Superior temporal gyrus (tissue), 1 donor: Measurements from ENCODE around the gene TTC31.
"Not testable (repeated sequence)": the region's sequence is repeated elsewhere in the genome, so short reads cannot be mapped to it uniquely, and the experiment has no call there.

Source experiments
- DNase-seq: peaks from one replicate; pipeline ENCODE4 v3.0.0-alpha.2; 2016; ENCODE audit errors: extremely low spot score

The TTC31 gene

DNA sequence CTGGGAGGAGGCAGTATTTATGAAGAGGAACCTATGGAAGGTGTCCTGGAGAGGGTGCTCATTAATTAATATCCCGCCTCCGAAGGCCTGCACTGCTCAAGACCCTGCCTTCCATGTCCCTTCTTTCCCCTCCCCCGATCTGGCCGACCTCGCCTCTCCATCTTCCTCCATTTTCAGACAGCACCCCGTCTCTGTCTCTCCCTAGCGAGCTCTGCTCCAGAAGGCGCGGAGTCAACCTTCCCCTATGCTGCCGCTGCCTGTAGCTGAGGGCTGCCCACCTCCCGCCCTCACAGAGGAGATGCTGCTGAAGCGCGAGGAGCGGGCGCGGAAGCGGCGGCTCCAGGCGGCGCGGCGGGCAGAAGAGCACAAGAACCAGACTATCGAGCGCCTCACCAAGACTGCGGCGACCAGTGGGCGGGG is 25.7 kb upstream of the TTC31 start:
- DNase-seq, result no peak

DNA sequence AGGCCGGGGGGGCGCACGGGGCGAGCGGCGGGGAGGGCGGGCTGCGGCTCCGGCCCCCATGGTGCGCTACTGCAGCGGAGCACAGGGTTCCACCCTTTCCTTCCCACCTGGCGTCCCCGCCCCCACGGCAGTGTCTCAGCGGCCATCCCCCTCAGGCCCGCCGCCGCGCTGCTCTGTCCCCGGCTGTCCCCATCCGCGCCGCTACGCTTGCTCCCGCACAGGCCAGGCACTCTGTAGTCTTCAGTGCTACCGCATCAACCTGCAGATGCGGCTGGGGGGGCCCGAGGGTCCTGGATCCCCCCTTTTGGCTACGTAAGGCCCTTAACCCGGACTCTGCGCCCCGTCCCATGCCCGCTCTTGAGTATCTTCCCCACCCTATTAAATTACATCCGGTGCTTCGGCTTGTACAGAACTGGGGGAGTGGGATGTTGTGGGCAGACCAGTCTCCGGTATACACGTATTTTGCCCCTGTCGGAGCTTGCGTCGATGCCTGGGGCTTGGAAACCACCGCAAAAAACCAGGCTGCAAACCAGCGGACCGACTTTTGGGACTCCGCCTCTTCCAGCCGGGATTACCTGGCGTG is 25.2 kb upstream of the TTC31 start:
- DNase-seq, result no peak

DNA sequence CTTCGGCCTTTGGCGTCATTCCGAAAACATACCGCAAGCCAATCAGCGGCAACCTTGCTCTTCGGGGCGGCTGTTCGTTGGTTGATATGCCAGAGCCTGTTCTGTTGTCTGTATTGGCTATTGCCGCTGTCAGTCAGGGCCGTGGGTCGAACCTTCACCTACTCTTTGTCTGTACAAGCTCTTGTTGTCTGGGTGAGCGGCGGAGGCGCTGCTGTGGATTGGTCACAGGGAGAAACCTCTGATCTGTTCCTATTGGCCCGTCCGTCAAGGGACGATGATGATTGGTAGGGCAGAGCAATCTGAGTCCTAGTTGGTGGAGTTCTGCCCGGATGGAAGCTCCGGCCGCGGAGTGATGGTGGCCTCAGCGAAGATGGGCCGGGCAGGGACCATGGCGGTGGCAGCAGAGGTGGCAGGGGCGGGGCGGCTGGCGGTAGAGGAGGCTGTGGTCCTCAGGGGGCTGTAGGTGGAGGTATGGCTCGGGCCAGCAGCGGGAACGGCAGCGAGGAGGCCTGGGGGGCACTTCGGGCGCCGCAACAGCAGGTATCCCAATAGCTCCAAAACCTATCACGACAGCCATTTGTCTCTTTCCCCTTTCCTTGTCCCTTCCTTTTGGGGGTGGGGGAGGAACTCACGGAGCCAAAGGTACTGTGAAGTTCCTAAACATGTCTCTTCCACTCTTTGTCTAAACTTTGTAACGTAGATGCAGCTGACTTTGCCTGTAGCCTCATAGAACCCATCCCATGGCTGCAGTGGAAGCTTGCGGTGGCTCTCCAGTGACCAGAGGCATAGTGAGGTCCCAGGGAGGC is 24.5 kb upstream of the TTC31 start, which contains the start of gene WBP1:
Gene WBP1 (plus strand): TSS at position 307 of the 806 bp plus-strand sequence. CDS start 165 bp downstream, at position 472.
- peak; percentile 100 for DNase-seq

DNA sequence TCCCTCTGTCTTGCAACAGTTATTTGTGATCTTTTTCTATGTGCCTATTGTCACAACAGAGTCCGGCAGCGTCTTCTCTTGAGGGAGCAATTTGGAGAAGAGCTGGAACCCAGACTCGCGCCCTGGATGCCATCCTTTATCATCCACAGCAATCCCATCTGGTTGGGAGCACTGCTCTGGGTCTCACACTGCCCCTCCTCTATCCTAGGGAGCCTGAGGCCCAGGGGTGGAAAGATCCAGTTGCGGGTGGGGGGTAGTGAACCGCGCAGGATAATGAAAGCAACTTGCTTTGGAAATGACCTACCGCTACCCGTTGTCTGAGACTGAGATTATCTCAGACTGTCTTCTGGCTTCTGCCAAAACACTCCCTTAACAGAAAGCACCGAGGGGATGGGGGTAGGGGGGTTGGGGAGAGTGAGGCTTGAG is 23.9 kb upstream of the TTC31 start:
- no peak for DNase-seq

DNA sequence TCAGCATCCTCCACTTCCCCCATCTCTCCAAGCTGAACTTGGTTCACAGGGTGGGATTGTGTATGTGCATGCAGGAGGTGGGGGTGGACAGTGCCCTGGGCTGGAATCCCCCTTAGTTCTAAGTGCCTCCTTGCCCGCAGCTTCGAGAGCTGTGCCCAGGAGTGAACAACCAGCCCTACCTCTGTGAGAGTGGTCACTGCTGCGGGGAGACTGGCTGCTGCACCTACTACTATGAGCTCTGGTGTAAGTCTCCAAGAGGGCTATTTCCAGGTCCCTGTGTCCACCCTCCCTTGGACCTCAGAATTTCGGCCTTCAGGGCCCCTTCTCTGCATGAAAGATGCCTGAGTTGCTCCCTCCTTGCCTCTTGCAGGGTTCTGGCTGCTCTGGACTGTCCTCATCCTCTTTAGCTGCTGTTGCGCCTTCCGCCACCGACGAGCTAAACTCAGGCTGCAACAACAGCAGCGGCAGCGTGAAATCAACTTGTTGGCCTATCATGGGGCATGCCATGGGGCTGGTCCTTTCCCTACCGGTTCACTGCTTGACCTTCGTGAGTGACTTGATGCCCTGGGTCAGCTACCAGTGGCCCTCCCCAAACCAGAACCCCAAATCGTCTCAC is 23.3 kb upstream of the TTC31 start:
- DNase-seq, result not testable (repeated sequence)

DNA sequence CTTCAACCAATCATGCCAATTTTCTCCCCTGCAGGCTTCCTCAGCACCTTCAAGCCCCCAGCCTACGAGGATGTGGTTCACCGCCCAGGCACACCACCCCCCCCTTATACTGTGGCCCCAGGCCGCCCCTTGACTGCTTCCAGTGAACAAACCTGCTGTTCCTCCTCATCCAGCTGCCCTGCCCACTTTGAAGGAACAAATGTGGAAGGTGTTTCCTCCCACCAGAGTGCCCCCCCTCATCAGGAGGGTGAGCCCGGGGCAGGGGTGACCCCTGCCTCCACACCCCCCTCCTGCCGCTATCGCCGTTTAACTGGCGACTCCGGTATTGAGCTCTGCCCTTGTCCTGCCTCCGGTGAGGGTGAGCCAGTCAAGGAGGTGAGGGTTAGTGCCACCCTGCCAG is 22.7 kb upstream of the TTC31 start:
- DNase-seq, result not testable (repeated sequence)

DNA sequence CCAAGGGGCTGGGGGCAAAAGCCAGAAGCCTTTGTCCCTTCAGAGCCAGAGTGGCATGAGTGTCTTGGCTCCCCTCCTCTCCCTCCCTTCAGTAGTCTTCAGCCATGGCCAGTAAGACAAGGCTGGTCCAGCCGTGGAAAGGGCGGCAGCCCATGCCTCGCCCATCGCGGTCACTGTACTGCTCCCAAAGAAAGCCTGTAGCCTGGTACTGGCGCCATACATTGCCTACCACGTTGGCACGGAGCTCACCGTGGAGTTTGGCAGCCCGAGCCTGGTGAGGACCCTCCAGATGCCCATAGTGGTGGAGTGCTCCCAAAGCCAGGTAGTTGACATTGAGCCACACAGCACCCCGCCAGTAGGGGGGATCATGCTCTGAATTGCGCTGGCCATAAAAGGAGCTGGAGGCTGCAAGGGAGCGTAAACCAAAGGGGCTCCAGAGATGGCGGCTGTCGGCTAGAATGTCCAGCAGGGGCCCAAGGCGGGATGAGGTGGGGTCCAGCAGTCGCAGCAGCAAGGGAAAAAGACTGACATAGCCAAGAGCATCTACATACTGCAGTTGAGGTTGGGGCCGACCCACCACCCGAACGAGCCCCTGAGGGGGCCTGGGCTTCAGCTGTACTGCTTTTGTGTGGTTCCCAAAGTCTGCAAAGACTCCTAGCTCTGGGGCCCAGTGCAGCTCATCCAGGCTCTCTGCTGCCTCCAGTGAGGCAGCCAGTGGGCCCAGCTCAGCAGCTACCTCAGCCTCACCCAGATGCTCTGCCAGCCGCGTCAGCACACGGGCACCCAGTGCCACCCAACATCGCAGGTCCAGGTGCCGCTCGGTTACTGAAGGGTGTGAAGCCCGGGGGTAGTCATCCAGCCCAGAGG is 21.5 kb upstream of the TTC31 start:
- no peak for DNase-seq

DNA sequence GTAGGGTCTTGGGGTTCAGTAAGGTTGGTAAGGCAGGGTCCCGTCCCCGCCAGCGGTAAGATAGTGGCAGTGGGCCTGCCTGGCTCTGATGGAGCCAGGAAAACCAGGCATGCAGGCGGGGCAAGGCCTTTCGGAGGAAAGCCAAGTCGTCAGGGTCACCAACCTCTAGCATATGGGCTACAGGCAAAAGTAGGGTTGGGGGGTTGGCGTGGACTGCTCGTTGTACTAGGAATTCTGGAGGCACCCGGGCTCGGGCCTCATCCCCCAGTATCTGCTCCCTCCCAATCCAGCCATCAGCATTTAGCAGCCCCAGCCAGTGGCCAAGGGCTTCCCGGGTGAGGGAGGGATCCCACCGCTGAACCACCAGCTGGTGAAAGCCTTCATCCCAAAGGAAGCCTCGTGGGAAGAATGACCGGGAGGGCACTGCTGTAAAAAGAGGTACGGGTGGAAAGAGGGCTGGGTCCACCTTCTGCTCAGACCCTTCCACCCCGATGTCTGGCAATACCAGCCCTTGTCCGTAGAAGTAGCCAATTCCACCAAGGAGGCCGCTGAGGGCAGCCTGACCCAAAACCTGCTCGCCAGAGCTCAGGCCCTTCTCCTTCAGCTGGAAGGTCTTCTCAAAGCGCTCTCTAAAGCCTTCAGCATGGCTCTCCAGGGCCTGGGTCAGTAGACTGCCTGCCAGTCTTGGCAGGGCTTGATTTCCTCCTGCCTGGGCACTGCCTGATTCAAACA is 20.7 kb upstream of the TTC31 start:
- no peak for DNase-seq

DNA sequence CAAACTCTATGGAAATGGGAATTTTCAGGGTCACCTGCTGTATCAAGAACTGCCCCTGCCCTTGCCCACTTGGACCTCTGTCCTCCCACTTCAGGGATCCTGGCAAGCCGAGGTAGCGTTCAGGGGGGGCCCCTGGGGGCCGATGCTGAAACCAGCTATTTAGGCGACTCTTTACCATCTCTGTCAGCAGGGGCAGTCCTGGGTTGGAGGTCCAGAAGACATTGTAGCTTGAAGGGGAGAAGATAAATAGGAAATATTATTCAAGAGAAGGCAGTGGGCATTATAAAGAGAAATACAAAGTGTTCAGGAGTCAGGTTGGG is 20.1 kb upstream of the TTC31 start:
- no peak for DNase-seq

DNA sequence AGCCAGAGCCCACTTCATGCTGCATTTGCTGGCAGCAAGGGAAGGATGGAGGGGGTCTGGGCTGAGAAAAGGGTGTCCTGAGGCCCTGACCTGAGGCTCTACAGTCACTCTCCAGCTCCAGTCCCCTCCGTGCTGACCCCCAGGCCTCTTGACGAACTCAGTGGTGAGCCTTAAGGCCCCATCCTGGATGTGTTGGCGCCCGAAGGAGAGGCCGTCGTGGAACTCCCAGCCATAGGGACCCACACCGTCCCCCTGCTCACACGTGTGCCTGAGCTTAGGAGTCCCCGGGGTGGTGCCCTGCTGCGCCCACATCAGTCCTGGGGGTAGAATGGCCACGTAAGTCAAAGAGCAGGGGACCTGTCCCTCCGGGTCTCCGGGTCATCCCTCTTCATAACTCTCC is 18.5 kb upstream of the TTC31 start:
- DNase-seq, result no peak

DNA sequence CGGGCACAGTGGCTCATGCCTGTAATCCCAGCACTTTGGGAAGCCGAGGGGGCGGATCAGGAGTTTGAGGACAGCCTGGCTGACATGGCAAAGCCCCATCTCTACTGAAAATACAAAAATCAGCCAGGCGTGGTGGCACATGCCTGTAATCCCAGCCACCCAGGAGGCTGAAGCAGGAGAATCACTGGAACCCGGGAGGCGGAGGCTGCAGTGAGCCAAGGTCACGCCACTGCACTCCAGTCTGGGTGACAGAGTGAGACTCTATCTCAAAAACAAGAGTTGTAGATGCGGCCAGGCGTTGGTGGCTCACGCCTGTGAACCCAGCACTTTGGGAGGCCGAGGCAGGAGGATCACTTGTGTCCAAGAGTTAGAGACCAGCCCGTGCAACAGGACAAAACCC is 12.1 kb upstream of the TTC31 start:
- not testable (repeated sequence) for DNase-seq

DNA sequence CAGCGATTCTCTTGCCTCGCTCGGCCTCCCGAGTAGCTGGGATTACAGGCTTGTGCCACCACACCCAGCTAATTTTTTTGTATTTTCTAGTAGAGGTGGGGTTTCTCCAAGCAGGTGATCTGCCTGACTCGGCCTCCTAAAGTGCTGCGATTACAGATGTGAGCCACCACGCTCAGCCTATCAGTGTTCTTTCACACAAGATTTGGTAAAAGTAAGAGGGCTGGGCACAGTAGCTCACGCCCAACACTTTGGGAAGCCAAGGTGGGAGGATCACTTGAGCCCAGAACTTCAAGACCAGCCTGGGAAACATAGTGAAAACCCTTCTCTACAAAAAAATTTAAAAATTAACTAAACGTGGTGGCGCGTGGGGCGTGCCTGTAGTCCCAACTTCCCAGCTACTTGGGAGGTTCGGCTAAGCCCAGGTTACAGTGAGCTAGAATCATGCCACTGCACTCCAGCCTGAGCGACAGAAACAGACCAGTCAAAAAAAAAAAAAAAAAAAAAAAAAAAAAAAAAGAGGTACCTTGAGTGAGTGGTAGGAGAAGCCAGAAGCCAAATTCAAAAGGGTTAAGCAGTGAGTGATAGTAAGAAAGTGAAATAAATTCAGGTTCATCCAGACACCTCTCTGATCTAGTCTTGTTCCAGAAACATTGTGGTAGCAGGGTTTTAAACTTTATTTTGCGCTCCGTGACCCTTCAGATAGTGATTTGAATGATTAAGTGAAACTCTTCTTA is 11.4 kb upstream of the TTC31 start:
- no peak for DNase-seq

DNA sequence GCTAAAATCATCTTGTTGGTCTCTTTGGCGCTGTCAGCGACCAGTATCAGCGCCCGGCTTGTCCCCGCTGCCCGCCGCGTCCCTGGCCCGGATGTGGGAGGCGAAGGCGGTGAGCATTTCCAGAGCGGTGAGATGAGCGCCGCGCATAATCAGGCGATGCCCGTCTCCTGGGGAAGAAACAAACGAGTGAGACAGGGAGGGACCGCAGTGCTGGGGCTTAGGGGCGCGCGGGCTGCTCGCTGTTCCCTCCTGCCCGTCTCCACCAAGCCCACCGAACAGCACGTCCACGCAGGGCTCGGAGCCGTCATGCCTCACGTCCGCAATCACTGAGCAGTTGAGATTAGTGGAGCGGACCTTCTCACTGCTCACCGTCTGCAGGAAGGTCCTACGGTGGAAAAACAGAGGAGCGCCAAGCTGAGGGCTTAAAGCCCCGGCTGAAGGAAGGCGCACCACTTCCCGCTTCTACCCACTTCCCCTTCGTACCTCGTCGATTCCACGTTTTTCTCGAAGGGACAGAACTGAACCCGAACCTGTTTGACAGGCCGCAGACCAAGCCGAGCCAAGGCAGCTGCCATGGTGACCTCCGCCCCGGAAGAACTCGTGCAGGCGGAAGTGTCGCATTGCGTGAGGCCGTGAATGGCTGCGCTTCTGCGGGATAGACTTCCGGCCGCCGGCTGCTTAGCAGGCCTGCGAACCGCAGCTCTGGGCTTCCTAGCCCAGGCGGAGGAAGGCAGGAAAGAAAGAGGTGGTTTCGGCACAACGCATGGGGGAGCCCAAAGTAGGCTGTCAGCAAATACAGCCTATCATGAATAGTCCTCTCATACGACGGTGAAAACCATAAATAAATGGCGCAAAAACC is 10.6 kb upstream of the TTC31 start, which contains the start of gene MRPL53:
Gene MRPL53 (minus strand): TSS at position 595 of the 859 bp plus-strand sequence. CDS start 20 bp downstream, at position 575.
- peak; percentile 98 for DNase-seq

DNA sequence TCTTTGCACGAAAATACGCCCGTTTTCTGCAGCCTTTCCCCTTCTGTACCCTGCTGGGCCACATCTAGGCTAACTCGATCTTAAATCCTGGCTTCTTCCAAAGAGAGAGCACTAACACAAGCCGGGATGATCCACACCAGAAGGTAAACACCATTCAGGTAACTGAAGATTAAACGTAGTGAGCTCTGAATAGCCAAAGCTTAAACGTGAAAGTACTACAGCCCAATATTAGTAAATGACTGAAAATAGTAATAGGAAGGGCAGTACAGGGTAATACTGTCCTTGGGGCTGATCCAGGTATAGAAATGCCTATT is 10.0 kb upstream of the TTC31 start:
- DNase-seq, result no peak

DNA sequence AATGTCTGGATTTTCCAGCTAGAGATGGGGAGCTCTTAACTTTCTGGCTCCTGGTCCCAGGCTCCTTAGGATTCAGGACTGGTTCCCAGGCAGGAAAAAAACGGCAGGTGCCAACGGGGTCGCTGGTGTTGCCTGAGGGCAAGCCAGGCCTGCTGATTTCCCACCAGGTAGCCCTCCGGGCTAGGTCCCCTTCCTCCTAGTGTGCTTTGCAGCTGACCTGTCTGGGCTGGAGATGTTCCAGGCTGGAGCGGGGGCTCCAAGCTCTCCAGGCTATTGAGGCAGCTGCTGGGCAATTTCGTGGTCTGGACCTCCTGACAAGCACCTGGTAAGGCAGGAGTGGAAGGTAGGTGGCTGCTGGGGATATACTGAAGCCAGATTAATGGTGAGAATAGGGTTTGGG is 8.4 kb upstream of the TTC31 start:
- no peak for DNase-seq

DNA sequence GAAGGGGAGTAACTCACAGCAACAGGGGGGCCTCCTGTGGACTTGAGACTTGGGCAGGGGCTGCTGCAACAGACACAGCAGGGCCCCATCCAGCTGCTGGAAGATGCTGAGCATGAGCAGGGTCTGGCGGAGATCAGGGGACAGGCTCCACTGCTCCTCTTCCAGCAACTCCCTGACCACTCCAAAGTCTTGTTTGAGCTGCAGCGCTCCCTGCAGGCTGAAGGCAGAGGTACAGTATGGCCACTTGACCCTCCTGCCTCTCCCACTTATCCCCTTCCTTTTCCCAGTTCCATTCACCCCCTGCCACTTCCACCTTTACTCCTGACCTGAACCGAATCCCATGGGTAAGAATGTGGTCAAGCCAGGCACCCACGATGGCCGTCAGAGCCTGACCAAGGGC is 8.0 kb upstream of the TTC31 start:
- DNase-seq, result no peak

DNA sequence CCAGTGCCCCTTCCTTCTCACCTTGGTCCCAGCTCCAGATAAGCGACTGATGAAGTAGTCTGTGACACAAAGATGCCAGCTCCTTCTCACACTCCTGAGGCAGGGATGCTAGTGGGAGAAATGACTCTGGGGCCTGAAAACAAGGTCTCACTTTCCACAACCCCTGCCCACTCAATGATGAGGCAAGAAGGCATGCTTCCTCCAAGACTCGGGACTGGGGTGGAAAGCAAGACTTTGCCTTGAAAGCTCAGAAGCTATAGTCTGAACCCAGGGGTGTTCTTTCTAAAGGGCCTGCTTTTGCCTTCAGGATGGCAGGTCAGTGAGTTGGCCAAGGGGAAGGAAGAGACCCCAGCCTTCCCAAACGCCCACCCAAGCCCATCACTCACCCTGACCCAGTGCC is 1.4 kb upstream of the TTC31 start:
- no peak for DNase-seq

DNA sequence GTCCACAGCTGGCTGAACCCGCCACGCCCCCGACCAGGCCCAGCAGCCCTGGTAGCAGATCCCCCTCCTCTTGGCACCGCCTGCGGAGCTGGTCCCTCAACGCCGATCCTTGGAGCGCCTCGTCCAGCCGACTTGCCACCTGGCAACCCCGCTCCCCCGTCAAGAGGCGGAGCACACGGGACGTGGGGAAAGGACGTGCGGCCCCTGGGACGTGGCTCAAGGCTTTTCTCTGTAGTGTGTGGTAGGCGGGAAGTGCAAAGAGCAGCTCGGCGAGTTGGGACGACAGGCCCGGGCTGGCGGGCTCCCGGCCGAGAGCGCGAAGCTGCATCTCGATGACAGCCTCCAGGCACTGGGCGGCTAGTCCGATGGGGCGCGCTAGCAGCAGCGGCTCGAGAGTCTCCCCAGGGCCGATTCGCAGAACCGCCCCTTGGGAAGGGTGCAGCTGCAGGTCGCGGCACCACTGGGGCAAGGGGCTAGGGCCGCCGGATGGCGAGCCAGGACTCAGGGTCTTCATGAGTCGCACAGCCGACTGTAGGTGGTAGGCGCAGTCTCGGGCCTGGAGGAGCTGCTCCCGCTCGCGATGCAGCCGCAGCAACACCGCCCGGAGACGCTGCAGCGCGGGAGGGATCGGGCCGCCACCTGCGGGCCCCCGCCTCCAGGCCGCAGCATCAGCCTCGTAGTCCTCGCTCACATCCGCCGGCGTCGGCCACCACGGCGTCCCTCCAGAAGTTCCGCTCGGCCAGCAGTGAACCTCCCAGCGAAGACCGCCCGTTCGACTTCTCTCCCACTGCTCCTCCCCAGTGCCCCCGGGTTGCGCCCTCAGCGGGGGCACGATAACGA is 700 bp upstream of the TTC31 start:
- DNase-seq, result peak; percentile 10

DNA sequence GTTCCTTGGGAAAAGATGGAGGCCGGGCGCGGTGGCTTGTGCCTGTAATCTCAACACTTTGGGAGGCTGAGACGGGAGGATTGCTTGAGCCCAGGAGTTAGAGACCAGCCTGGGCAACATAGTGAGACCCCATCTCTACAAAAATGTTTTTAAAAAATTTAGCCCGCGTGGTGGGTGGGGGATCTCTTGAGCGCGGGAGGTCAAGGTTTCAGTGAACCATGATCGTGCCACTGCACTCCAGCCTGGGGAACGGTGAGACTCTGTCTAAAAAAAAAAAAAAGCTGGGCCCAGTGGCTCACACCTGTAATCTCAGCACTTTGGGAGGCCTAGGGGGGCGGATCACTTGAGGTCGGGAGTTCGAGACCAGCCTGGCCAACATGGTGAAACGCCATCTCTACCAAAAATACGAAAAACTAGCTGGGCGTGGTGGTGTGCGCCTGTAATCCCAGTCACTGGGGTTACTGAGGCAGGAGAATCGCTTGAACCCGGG is 839 bp downstream of the TTC31 start:
- DNase-seq, result not testable (repeated sequence)
